BLaER1 treated with 17β-estradiol and CSF1 and Interleukin-3, amounts not matched to agents 10 nM and 100 nM (cell line): ENCODE measurements around the gene VIPR2.
A peak's percentile ranks its signal among the peaks of the same experiment; 100 is the strongest.

Source experiments
- H3K27ac ChIP-seq, 11 experiments: shearing (Covaris generic); formaldehyde crosslinking; 2 replicates each; pipeline ENCODE4 v1.8.1; 2022
- H3K27me3 ChIP-seq, 11 experiments: shearing (Covaris generic); formaldehyde crosslinking; 2 replicates each; pipeline ENCODE4 v1.8.1; 2022
- H3K36me3 ChIP-seq, 11 experiments: shearing (Covaris generic); formaldehyde crosslinking; 2 replicates each; pipeline ENCODE4 v1.8.1; 2022
- H3K4me1 ChIP-seq, 10 experiments: shearing (Covaris generic); formaldehyde crosslinking; 2 replicates each; pipeline ENCODE4 v1.8.1; 2022
- H3K4me2 ChIP-seq, 11 experiments: shearing (Covaris generic); formaldehyde crosslinking; 2 replicates each; pipeline ENCODE4 v1.8.1; 2022
- H3K4me3 ChIP-seq, 10 experiments: shearing (Covaris generic); formaldehyde crosslinking; 2 replicates each; pipeline ENCODE4 v1.8.1; 2022
- H3K9ac ChIP-seq, 11 experiments: shearing (Covaris generic); formaldehyde crosslinking; 2 replicates each; pipeline ENCODE4 v1.8.1; 2022
- H3K9me3 ChIP-seq, 11 experiments: shearing (Covaris generic); formaldehyde crosslinking; replicated peaks in 1 of 11; 2 replicates each; pipeline ENCODE4 v1.8.1; 2022
- H4K20me1 ChIP-seq, 11 experiments: shearing (Covaris generic); formaldehyde crosslinking; 2 replicates each; pipeline ENCODE4 v1.8.1; 2022
- Cebpa-rat ChIP-seq, 11 experiments: shearing (Covaris generic); IDR thresholded peaks; 2 replicates each; pipeline ENCODE4 v1.8.1; 2022

The VIPR2 gene

GRCh38 chr7:159012353-159013069, 132.2 kb downstream of the VIPR2 start:
- Histone ChIP-seq H4K20me1 (no peaks in the 10 kb centered on the region), H3K4me2 (peak overlapping the region; percentile 74 to 96 (median 82)), H3K4me1 (peaks cover 51 to 100% (median 98%) of the 10 kb centered on the region in 10 experiments), H3K4me3 (no peak overlapping the region; a peak in 1 of 20 replicates), H3K9ac (peak overlapping the region in 5 of 11 experiments; percentile 10 to 38 (median 16); a peak in 5 of 22 replicates), H3K36me3 (no peaks in the 10 kb centered on the region), H3K27ac (peak overlapping the region in 8 of 11 experiments; percentile 5 to 85 (median 54); a peak in 13 of 22 replicates), H3K9me3 (no peaks in the 10 kb centered on the region), H3K27me3 (peaks cover 0 to 26% (median 0%) of the 10 kb centered on the region in 11 experiments; a peak in 4 of 22 replicates)
- TF ChIP-seq Cebpa-rat (IDR thresholded peaks at IDR 0.05), result no peak

GRCh38 chr7:159011722-159012022, 133.0 kb downstream of the VIPR2 start:
- peaks cover 50 to 100% (median 94%) of the 10 kb centered on the region in 10 experiments for H3K4me1 ChIP-seq
- peak overlapping the region in 8 of 11 experiments; percentile 19 to 85 (median 44); a peak in 12 of 22 replicates for H3K27ac ChIP-seq
- H3K4me3 ChIP-seq, result no peak overlapping the region
- peak overlapping the region in 5 of 11 experiments; percentile 0 to 39 (median 8); a peak in 5 of 22 replicates for H3K9ac ChIP-seq
- TF ChIP-seq Cebpa-rat (IDR thresholded peaks at IDR 0.05), result no peak
- H3K27me3 ChIP-seq, result peaks cover 0 to 26% (median 0%) of the 10 kb centered on the region in 11 experiments; a peak in 4 of 22 replicates
- no peaks in the 10 kb centered on the region for H4K20me1 ChIP-seq
- H3K4me2 ChIP-seq, result peak overlapping the region; percentile 74 to 96 (median 82)
- peaks cover 0 to 3% (median 0%) of the 10 kb centered on the region in 11 experiments; a peak in 8 of 22 replicates for H3K9me3 ChIP-seq
- no peaks in the 10 kb centered on the region for H3K36me3 ChIP-seq

- Histone ChIP-seq H3K9me3 (peaks cover 0 to 8% (median 0%) of the 10 kb centered on the region in 11 experiments; a peak in 8 of 22 replicates), H3K9ac (peak overlapping the region in 5 of 11 experiments; percentile 0 to 39 (median 8); a peak in 5 of 22 replicates)
Measured at GRCh38 chr7:159010937-159011721, 133.5 kb downstream of the VIPR2 start.

GRCh38 chr7:159010411-159010810, 134.3 kb downstream of the VIPR2 start:
- Histone ChIP-seq H3K9me3 (peaks cover 4 to 13% (median 5%) of the 10 kb centered on the region in 11 experiments; a peak in 18 of 22 replicates), H3K27ac (no peak overlapping the region)

More at GRCh38 chr7:159010937-159011721, 133.5 kb downstream of the VIPR2 start:
- H3K36me3 ChIP-seq, result no peaks in the 10 kb centered on the region
- TF ChIP-seq Cebpa-rat (IDR thresholded peaks at IDR 0.05), result no peak
- peak overlapping the region; percentile 74 to 96 (median 82) for H3K4me2 ChIP-seq
- H3K4me1 ChIP-seq, result peaks cover 45 to 94% (median 89%) of the 10 kb centered on the region in 10 experiments
- H3K27ac ChIP-seq, result peak overlapping the region in 8 of 11 experiments; percentile 19 to 85 (median 44); a peak in 12 of 22 replicates
- H4K20me1 ChIP-seq, result no peaks in the 10 kb centered on the region
- no peak overlapping the region for H3K4me3 ChIP-seq
- H3K27me3 ChIP-seq, result peaks cover 0 to 22% (median 0%) of the 10 kb centered on the region in 11 experiments; a peak in 4 of 22 replicates

GRCh38 chr7:159009951-159010350, 134.7 kb downstream of the VIPR2 start:
- Histone ChIP-seq H3K36me3 (no peaks in the 10 kb centered on the region), H3K9ac (no peak overlapping the region), H3K9me3 (peaks cover 7 to 17% (median 9%) of the 10 kb centered on the region in 11 experiments; a peak in 18 of 22 replicates), H3K4me1 (peaks cover 33 to 82% (median 77%) of the 10 kb centered on the region in 10 experiments), H3K4me2 (peak overlapping the region; percentile 25 to 96 (median 82); a peak in 20 of 22 replicates), H3K4me3 (no peak overlapping the region), H3K27ac (no peak overlapping the region), H4K20me1 (no peaks in the 10 kb centered on the region), H3K27me3 (peaks cover 0 to 11% (median 0%) of the 10 kb centered on the region in 11 experiments; a peak in 4 of 22 replicates)
- no peak for TF ChIP-seq Cebpa-rat (IDR thresholded peaks at IDR 0.05)

More at GRCh38 chr7:159010411-159010810, 134.3 kb downstream of the VIPR2 start:
- Histone ChIP-seq H3K4me3 (no peak overlapping the region), H4K20me1 (no peaks in the 10 kb centered on the region), H3K27me3 (peaks cover 0 to 15% (median 0%) of the 10 kb centered on the region in 11 experiments; a peak in 4 of 22 replicates), H3K36me3 (no peaks in the 10 kb centered on the region), H3K4me2 (peak overlapping the region in 10 of 11 experiments; percentile 25 to 96 (median 83); a peak in 16 of 22 replicates), H3K9ac (no peak overlapping the region), H3K4me1 (peaks cover 38 to 87% (median 81%) of the 10 kb centered on the region in 10 experiments)
- TF ChIP-seq Cebpa-rat (IDR thresholded peaks at IDR 0.05), result no peak

- Histone ChIP-seq H3K27ac (no peak overlapping the region), H3K9ac (no peak overlapping the region), H3K4me2 (peak overlapping the region in 6 of 11 experiments; percentile 34 to 96 (median 86); a peak in 10 of 22 replicates), H3K4me1 (peaks cover 24 to 67% (median 61%) of the 10 kb centered on the region in 10 experiments), H3K36me3 (no peaks in the 10 kb centered on the region), H4K20me1 (no peaks in the 10 kb centered on the region), H3K27me3 (0 out of 22 replicates have a peak, but pooled peaks cover 0 to 5% (median 0%) of the 10 kb centered on the region in 11 experiments), H3K9me3 (peaks cover 7 to 23% (median 13%) of the 10 kb centered on the region in 11 experiments; a peak in 18 of 22 replicates), H3K4me3 (no peak overlapping the region)
- no peak for TF ChIP-seq Cebpa-rat (IDR thresholded peaks at IDR 0.05)
Measured at GRCh38 chr7:159008417-159008816, 136.2 kb downstream of the VIPR2 start.

- no peaks in the 10 kb centered on the region for H3K36me3 ChIP-seq
- peaks cover 20 to 63% (median 57%) of the 10 kb centered on the region in 10 experiments for H3K4me1 ChIP-seq
- no peak for TF ChIP-seq Cebpa-rat (IDR thresholded peaks at IDR 0.05)
- peak overlapping the region in 1 of 11 experiments; percentile 18; a peak in 1 of 22 replicates for H3K9ac ChIP-seq
- peaks cover 7 to 23% (median 13%) of the 10 kb centered on the region in 11 experiments; a peak in 18 of 22 replicates for H3K9me3 ChIP-seq
- H3K4me2 ChIP-seq, result peak overlapping the region in 6 of 11 experiments; percentile 34 to 96 (median 86); a peak in 11 of 22 replicates
- 0 out of 22 replicates have a peak, but pooled peaks cover 0 to 5% (median 0%) of the 10 kb centered on the region in 11 experiments for H3K27me3 ChIP-seq
- H4K20me1 ChIP-seq, result no peaks in the 10 kb centered on the region
- no peak overlapping the region for H3K4me3 ChIP-seq
- no peak overlapping the region for H3K27ac ChIP-seq
Measured at GRCh38 chr7:159007996-159008389, 136.7 kb downstream of the VIPR2 start.

GRCh38 chr7:159007364-159007995, 137.2 kb downstream of the VIPR2 start:
- no peak for TF ChIP-seq Cebpa-rat (IDR thresholded peaks at IDR 0.05)
- H3K36me3 ChIP-seq, result no peaks in the 10 kb centered on the region
- peak overlapping the region in 1 of 11 experiments; percentile 18; a peak in 1 of 22 replicates for H3K9ac ChIP-seq
- H3K27me3 ChIP-seq, result 0 out of 22 replicates have a peak, but pooled peaks cover 0 to 5% (median 0%) of the 10 kb centered on the region in 11 experiments
- no peak overlapping the region for H3K27ac ChIP-seq
- H3K4me3 ChIP-seq, result no peak overlapping the region
- peak overlapping the region in 6 of 11 experiments; percentile 30 to 96 (median 85); a peak in 11 of 22 replicates for H3K4me2 ChIP-seq
- H4K20me1 ChIP-seq, result no peaks in the 10 kb centered on the region
- peaks cover 7 to 23% (median 13%) of the 10 kb centered on the region in 11 experiments; a peak in 18 of 22 replicates for H3K9me3 ChIP-seq
- H3K4me1 ChIP-seq, result peaks cover 15 to 58% (median 52%) of the 10 kb centered on the region in 10 experiments
